ENCODE measurements around the gene DAPP1.

DNA sequence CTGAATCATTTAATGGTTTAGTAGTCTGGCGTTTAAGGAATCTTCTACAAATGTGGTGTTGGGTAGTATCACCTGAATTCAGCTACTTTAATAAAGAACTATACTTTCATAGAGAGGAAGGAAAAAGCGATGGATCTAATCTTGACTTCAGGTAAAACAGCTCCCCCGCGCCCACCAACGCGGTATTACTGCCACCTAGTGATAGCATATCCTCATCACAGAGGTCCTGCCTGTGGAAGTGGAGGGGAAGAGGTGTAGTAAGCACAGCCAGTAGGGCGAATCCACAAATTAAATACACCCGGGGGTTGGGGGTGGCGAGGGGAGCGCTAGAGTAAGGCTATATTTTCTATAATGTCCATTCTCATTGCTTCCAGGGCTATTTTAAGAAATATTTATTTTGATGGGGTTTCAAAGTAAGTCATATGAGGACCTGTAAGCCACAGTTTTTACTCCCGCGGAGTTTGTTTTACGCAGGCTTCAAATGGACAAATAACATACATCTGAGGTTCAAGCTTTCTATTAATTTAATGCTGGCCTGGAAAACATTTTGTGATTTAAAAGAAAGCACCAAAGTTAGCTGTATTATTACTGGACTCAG is 8.3 kb upstream of the DAPP1 start:
- TF ChIP-seq, protein P1, sequence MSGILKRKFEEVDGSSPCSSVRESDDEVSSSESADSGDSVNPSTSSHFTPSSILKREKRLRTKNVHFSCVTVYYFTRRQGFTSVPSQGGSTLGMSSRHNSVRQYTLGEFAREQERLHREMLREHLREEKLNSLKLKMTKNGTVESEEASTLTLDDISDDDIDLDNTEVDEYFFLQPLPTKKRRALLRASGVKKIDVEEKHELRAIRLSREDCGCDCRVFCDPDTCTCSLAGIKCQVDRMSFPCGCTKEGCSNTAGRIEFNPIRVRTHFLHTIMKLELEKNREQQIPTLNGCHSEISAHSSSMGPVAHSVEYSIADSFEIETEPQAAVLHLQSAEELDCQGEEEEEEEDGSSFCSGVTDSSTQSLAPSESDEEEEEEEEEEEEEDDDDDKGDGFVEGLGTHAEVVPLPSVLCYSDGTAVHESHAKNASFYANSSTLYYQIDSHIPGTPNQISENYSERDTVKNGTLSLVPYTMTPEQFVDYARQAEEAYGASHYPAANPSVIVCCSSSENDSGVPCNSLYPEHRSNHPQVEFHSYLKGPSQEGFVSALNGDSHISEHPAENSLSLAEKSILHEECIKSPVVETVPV (CRISPR knock-in tag; IDR thresholded peaks at IDR 0.05), result no peak
- TF ChIP-seq CSDC2 (CRISPR knock-in tag; IDR thresholded peaks at IDR 0.05) (no peak), SNAI2 (CRISPR knock-in tag; IDR thresholded peaks at IDR 0.05) (no peak), OSR1 (CRISPR knock-in tag; IDR thresholded peaks at IDR 0.05) (no peak), RARB (CRISPR knock-in tag; IDR thresholded peaks at IDR 0.05) (no peak)
- TF ChIP-seq, protein P2, sequence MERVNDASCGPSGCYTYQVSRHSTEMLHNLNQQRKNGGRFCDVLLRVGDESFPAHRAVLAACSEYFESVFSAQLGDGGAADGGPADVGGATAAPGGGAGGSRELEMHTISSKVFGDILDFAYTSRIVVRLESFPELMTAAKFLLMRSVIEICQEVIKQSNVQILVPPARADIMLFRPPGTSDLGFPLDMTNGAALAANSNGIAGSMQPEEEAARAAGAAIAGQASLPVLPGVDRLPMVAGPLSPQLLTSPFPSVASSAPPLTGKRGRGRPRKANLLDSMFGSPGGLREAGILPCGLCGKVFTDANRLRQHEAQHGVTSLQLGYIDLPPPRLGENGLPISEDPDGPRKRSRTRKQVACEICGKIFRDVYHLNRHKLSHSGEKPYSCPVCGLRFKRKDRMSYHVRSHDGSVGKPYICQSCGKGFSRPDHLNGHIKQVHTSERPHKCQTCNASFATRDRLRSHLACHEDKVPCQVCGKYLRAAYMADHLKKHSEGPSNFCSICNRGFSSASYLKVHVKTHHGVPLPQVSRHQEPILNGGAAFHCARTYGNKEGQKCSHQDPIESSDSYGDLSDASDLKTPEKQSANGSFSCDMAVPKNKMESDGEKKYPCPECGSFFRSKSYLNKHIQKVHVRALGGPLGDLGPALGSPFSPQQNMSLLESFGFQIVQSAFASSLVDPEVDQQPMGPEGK (CRISPR knock-in tag; IDR thresholded peaks at IDR 0.05; ENCODE audit: borderline replicate concordance), result no peak
- TF ChIP-seq, protein P3, sequence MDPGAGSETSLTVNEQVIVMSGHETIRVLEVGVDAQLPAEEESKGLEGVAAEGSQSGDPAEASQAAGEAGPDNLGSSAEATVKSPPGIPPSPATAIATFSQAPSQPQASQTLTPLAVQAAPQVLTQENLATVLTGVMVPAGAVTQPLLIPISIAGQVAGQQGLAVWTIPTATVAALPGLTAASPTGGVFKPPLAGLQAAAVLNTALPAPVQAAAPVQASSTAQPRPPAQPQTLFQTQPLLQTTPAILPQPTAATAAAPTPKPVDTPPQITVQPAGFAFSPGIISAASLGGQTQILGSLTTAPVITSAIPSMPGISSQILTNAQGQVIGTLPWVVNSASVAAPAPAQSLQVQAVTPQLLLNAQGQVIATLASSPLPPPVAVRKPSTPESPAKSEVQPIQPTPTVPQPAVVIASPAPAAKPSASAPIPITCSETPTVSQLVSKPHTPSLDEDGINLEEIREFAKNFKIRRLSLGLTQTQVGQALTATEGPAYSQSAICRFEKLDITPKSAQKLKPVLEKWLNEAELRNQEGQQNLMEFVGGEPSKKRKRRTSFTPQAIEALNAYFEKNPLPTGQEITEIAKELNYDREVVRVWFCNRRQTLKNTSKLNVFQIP (CRISPR knock-in tag; IDR thresholded peaks at IDR 0.05; ENCODE audit: borderline replicate concordance, low read depth), result no peak
